Mucosa of rectum (tissue), 2 donors: ENCODE data around the gene GSTK1.

Experiments used
- H3K27ac ChIP-seq, 2 donors: one replicate each; pipeline ENCODE4 v1.7.0; 2013; ENCODE audit warnings: inconsistent platforms in 2 of 2, low read depth in 2 of 2, low read length in 2 of 2
- H3K27me3 ChIP-seq, 2 donors: one replicate each; pipeline ENCODE4 v1.7.0; 2013; ENCODE audit warnings: low read length in 2 of 2; ENCODE audit not compliant: control insufficient read depth in 2 of 2, insufficient read depth in 2 of 2
- H3K36me3 ChIP-seq, 2 donors: one replicate each; pipeline ENCODE4 v1.7.0; 2013; ENCODE audit warnings: low read length in 2 of 2; ENCODE audit not compliant: control insufficient read depth in 2 of 2, insufficient read depth in 2 of 2
- H3K4me1 ChIP-seq, 2 donors: one replicate each; pipeline ENCODE4 v1.7.0; 2013; ENCODE audit warnings: low read length in 2 of 2, mild to moderate bottlenecking in 1 of 2; ENCODE audit not compliant: control insufficient read depth in 2 of 2, insufficient read depth in 2 of 2
- H3K4me3 ChIP-seq, 2 donors: one replicate each; pipeline ENCODE4 v1.7.0; 2013; ENCODE audit warnings: low read length in 2 of 2
- H3K9ac ChIP-seq, 2 donors: one replicate each; pipeline ENCODE4 v1.7.0; 2013; ENCODE audit warnings: low read length in 2 of 2, low read depth in 1 of 2, mild to moderate bottlenecking in 1 of 2
- H3K9me3 ChIP-seq, 2 donors: one replicate each; pipeline ENCODE4 v1.7.0; 2013; ENCODE audit warnings: low read length in 2 of 2; ENCODE audit not compliant: control insufficient read depth in 2 of 2
- donor health status: healthy.
- donor health status: Normal muscosa, but diverticular disease.

Gene GSTK1

DNA sequence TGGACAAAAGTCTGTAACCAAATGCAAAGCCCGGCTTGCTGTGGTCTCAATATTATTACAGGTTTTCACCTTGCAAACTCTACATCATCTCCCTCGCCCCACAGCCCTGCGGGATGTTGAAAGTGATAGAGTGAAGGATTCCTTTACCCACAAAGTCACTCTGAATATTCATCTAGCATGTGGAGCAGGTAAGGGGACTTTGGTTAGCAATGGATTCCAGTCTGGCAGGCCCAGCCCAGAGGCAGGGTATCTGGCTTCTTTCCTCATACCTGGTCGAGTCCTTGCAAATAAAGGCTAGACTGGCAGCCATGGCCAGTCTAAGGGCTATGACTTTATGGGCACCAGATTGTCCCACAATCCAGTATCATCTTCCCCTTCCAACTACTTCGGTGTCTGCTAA, 38.2 kb upstream of the GSTK1 start:
- no peaks in the 10 kb centered on the region for H3K36me3 ChIP-seq
- no peak overlapping the region for H3K9ac ChIP-seq
- H3K27me3 ChIP-seq = peaks cover 2 to 3% of the 10 kb centered on the region in 2 donors
- H3K9me3 ChIP-seq = no peaks in the 10 kb centered on the region
- H3K4me1 ChIP-seq = no peaks in the 10 kb centered on the region
- no peak overlapping the region for H3K27ac ChIP-seq
- no peak overlapping the region for H3K4me3 ChIP-seq

DNA sequence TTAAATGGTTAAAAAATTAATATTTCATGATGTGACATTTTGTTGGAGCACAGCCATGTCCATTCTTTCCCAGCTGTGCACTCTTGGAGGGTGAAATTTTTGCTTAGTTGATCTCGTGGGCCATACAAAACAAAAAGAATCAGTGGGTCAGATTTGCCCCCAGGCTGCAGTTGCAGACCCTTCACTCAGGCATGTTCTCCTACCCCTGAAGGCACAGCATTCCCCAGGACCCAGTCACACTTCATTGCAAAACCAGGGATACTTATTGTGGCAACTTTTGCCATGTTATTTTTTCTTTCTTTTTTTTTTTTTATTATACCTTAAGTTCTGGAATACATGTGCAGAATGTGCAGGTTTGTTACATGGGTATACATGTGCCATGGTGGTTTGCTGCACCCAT, 35.4 kb upstream of the GSTK1 start:
- Histone ChIP-seq H3K27ac (no peak overlapping the region), H3K36me3 (no peaks in the 10 kb centered on the region), H3K9me3 (no peaks in the 10 kb centered on the region), H3K4me3 (no peak overlapping the region), H3K27me3 (peaks cover 0 to 2% of the 10 kb centered on the region in 2 donors), H3K9ac (no peak overlapping the region), H3K4me1 (no peaks in the 10 kb centered on the region)

DNA sequence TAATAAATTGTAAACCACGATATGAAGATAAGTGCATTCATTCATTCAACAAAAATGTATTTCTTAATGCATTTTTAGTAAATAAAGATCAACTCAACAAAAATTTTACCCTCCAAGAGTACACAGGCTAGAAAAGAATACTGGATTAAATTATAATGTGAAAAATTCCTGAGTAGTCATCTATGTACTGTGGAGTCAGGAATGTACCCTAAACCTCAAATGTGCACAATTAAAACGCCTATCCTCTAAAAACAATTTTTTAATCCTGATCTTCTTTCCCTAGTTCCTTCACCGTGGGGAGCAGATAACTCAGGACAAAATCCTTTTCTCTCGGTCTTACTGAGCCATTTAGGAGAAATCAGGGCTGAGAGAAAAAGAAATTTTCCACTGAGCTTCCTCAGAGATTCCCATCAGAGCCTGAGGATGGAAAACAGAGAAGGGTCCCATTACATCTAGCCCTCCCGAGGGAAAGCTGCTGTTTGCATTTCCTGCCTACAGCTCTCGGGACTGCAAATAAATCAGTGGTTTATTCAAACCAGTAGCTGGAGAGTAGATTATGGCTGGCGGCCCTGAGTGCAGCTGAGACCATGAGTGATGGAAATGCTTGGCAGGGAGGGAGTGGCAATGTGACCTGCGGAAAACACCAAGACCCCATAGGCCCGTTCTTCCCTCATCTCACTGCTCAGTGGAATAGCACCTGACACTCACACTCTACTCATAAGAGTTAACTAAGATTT, 34.0 kb upstream of the GSTK1 start:
- H3K9ac ChIP-seq = no peak overlapping the region

DNA sequence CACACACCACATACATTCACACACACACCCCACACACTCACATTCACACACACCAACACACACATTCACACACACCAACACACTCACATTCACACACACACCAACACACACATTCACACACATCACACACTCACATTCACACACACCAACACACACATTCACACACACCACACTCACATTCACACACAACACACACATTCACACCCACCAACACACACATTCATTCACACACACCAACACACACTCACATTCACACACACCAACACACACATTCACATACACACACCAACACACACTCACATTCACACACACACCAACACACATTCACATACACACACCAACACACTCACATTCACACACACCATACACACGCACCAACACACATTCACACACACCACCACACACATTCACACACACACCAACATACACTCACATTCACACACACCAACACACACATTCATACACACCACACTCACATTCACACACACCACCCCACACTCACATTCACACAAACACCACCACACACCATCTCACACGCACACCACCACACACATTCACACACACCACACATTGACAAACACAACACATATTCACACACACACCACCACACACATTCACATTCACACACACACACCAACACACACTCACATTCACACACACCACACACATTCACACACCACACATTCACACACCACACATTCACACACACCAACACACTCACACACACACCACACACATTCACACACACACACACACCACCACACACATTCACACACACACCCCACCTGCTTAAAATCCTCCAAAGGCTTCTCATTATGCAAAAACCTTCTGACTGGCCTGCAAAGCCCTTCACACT, 32.4 kb upstream of the GSTK1 start:
- peaks cover 0 to 1% of the 10 kb centered on the region in 2 donors for H3K9me3 ChIP-seq
- H3K4me3 ChIP-seq = no peak overlapping the region
- no peaks in the 10 kb centered on the region for H3K27me3 ChIP-seq
- no peak overlapping the region for H3K27ac ChIP-seq
- H3K4me1 ChIP-seq = no peaks in the 10 kb centered on the region
- H3K9ac ChIP-seq = peak overlapping the region in 1 of 2 donors; percentile 15
- H3K36me3 ChIP-seq = no peaks in the 10 kb centered on the region

More for the DNA sequence above, 34.0 kb upstream of the GSTK1 start:
- Histone ChIP-seq H3K4me1 (no peaks in the 10 kb centered on the region), H3K27ac (no peak overlapping the region), H3K36me3 (no peaks in the 10 kb centered on the region), H3K9me3 (peaks cover 0 to 1% of the 10 kb centered on the region in 2 donors), H3K27me3 (no peaks in the 10 kb centered on the region), H3K4me3 (no peak overlapping the region)

DNA sequence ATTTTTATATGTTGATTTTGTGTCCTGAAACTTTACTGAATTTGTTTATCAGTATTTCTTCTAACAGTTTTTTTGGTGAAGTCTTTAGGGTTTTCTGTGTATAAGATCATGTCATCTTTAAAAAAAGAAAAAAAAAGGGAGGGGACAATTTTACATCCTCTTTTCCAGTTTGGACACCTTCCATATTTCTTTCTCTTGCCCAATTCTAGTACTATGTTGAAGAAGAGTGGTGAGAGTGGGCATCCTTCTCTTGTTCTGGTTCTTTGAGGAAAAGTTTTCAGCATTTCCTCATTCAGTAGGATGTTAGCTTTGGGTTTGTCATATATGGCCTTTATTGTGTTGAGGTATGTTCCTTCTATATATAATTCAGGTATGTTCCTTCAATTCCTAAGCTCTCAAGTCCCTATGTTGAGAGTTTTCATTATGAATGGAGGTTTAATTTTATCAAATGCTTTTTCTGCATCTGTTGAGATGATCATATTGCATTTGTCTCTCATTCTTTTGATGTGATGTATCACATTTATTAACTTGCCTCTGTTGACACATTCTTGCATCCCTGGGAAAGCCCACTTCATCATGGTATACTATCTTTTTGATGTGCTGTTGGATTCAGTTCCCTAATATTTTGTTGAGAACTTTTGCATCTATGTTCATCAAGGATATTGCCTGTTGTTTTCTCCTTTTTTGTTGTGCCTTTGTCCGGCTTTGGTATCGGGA, 29.3 kb upstream of the GSTK1 start:
- Histone ChIP-seq H3K4me3 (no peak overlapping the region), H3K9ac (no peak overlapping the region), H3K36me3 (no peaks in the 10 kb centered on the region), H3K9me3 (peaks cover 5 to 9% of the 10 kb centered on the region in 2 donors), H3K27me3 (no peaks in the 10 kb centered on the region), H3K4me1 (no peaks in the 10 kb centered on the region), H3K27ac (no peak overlapping the region)

DNA sequence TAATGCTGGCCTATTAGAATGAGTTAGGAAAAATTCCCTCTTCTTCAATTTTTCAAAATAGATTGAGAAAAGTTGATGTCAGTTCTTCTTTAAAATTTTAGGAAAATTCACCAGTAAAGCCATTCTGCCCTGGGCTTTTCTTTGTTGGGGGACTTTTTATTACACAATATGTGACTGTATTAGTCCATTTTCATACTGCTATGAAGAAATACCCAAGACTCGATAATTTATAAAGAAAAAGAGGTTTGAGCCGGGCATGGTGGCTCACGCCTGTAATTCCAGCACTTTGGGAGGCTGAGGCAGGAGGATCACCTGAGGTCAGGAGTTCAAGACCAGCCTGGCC, 28.7 kb upstream of the GSTK1 start:
- no peaks in the 10 kb centered on the region for H3K27me3 ChIP-seq
- no peak overlapping the region for H3K9ac ChIP-seq
- peaks cover 5 to 9% of the 10 kb centered on the region in 2 donors for H3K9me3 ChIP-seq
- H3K27ac ChIP-seq = no peak overlapping the region
- no peak overlapping the region for H3K4me3 ChIP-seq
- no peaks in the 10 kb centered on the region for H3K36me3 ChIP-seq
- no peaks in the 10 kb centered on the region for H3K4me1 ChIP-seq

DNA sequence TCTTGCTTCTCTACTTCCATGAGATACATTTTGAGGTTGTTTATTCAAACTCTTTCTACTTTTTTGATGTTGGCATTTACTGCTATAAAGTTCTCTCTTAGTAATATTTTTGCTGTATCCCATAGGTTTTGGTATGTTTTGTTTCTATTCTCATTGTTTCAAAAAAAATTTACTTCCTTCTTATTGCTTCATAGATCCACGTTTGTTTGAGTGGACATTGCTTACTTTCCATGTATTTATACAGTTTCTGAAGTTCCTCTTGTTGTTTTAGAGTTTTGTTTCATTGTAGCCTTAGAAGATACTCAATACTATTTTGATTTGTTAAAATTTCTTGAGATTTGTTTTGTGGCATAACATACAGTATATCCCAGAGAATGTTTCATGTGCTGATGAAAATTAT, 27.7 kb upstream of the GSTK1 start:
- Histone ChIP-seq H3K27me3 (no peaks in the 10 kb centered on the region), H3K27ac (no peak overlapping the region), H3K9ac (no peak overlapping the region), H3K4me1 (no peaks in the 10 kb centered on the region), H3K9me3 (peaks cover 5 to 9% of the 10 kb centered on the region in 2 donors), H3K36me3 (no peaks in the 10 kb centered on the region), H3K4me3 (no peak overlapping the region)

DNA sequence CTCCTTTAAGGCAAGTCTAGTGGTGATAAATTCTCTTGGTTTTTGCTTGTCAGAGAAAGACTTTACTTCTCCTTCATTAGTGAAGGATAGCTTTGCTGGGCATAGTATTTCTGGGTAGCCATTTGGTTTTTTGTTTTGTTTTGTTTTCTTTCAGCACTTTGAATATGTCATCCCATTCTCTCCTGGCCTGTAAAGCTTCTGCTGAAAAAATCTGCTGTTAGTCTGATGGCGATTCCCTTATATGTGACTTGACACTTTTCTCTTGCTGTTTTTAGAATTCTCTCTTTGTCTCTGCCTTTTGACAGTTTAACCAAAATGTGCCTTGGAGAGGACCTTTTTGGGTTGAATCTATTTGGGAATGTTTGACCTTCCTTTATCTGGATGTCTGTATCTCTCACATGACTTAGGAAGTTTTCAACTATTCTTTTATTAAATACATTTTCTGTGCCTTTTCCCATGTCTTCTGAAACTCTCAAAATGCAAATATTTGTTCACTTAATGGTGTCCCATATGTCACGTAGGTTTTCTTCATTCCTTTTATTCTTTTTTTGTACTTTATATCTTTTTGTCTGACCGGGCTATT, 26.7 kb upstream of the GSTK1 start:
- Histone ChIP-seq H3K9ac (no peak overlapping the region), H3K27ac (no peak overlapping the region), H3K4me3 (no peak overlapping the region), H3K4me1 (no peaks in the 10 kb centered on the region), H3K36me3 (no peaks in the 10 kb centered on the region), H3K9me3 (peaks cover 5 to 9% of the 10 kb centered on the region in 2 donors), H3K27me3 (no peaks in the 10 kb centered on the region)

DNA sequence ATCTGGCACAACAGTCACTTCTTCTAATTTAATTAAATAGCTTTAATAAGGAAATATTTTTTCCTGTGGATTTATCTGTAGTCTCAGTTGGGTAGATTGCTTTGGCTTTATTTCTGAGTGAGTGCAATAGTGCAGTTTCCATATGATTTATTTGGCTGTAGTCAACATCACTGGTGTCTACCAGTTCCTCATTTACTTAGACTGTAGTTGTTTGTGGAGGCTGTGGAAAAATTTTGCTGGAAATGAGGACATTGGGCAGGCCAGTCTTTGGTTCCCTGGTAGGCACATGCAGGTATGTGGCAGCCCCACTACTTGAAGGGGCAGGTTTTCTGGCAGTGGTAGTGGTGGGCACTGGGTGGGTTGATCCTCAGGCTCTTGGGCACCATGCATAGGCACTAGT, 25.9 kb upstream of the GSTK1 start:
- H3K9ac ChIP-seq = no peak overlapping the region
- H3K27me3 ChIP-seq = no peaks in the 10 kb centered on the region
- no peaks in the 10 kb centered on the region for H3K36me3 ChIP-seq
- H3K27ac ChIP-seq = no peak overlapping the region
- peaks cover 5 to 9% of the 10 kb centered on the region in 2 donors for H3K9me3 ChIP-seq
- H3K4me3 ChIP-seq = no peak overlapping the region
- no peaks in the 10 kb centered on the region for H3K4me1 ChIP-seq
